ENCODE data around the gene PIM3. TPM values are rescaled to one million over a fixed set of nuclear protein-coding genes. Genes with fewer than 3 reads are reported as not detected.
A peak's percentile ranks its signal among the peaks of the same experiment; 100 is the strongest.

Gene PIM3
- total RNA-seq, 4 donors from 2014 or later: 66.2 to 142 (median 105) TPM

- H3K4me3 ChIP-seq: peak overlapping the region in 1 of 4 donors; percentile 20
- H3K27ac ChIP-seq: peak overlapping the region in 1 of 4 donors; percentile 55
- peaks cover 0 to 11% (median 3%) of the 10 kb centered on the region in 4 donors for H3K9me3 ChIP-seq
- no peaks in the 10 kb centered on the region for H3K36me3 ChIP-seq
- no peaks in the 10 kb centered on the region for H3K27me3 ChIP-seq
- H3K4me1 ChIP-seq: peaks cover 0 to 27% (median 8%) of the 10 kb centered on the region in 4 donors
- peak; percentile 76 to 91 (median 86) for DNase-seq
- TF ChIP-seq POLR2A (IDR thresholded peaks at IDR 0.05) (peak in 1 of 2 donors; percentile 14), CTCF (IDR thresholded peaks at IDR 0.05) (peak; percentile 68 to 89 (median 80))
Observed at GRCh38 chr22:49992921-49993648, 32.5 kb downstream of the PIM3 start.

GRCh38 chr22:49993649-49994360, 33.2 kb downstream of the PIM3 start:
- no peak overlapping the region for H3K4me3 ChIP-seq
- H3K9me3 ChIP-seq: peaks cover 0 to 11% (median 3%) of the 10 kb centered on the region in 4 donors
- H3K36me3 ChIP-seq: no peaks in the 10 kb centered on the region
- H3K27me3 ChIP-seq: no peaks in the 10 kb centered on the region
- DNase-seq: peak in 2 of 3 donors; percentile 45 to 49
- no peak for TF ChIP-seq POLR2A (IDR thresholded peaks at IDR 0.05)
- TF ChIP-seq CTCF (IDR thresholded peaks at IDR 0.05): no peak
- H3K27ac ChIP-seq: peak overlapping the region in 1 of 4 donors; percentile 55
- H3K4me1 ChIP-seq: peaks cover 0 to 27% (median 8%) of the 10 kb centered on the region in 4 donors

- TF ChIP-seq CTCF (IDR thresholded peaks at IDR 0.05) (no peak), POLR2A (IDR thresholded peaks at IDR 0.05) (no peak)
- Histone ChIP-seq H3K4me1 (peaks cover 0 to 27% (median 8%) of the 10 kb centered on the region in 4 donors), H3K4me3 (no peak overlapping the region), H3K27ac (no peak overlapping the region), H3K27me3 (no peaks in the 10 kb centered on the region), H3K36me3 (no peaks in the 10 kb centered on the region), H3K9me3 (peaks cover 0 to 11% (median 3%) of the 10 kb centered on the region in 4 donors)
- peak in 1 of 3 donors; percentile 42 for DNase-seq
Observed at GRCh38 chr22:49994361-49995040, 33.9 kb downstream of the PIM3 start.

- H3K9me3 ChIP-seq: peaks cover 0 to 11% (median 2%) of the 10 kb centered on the region in 4 donors
- peak in 2 of 3 donors; percentile 55 to 60 for DNase-seq
- no peak overlapping the region for H3K4me3 ChIP-seq
- H3K27me3 ChIP-seq: no peaks in the 10 kb centered on the region
- H3K36me3 ChIP-seq: no peaks in the 10 kb centered on the region
- peak overlapping the region in 2 of 4 donors; percentile 84 to 90 for H3K27ac ChIP-seq
- peak in 1 of 2 donors; percentile 40 for TF ChIP-seq POLR2A (IDR thresholded peaks at IDR 0.05)
- TF ChIP-seq CTCF (IDR thresholded peaks at IDR 0.05): no peak
- H3K4me1 ChIP-seq: peaks cover 0 to 30% (median 8%) of the 10 kb centered on the region in 4 donors
Observed at GRCh38 chr22:49995041-49995360, 34.4 kb downstream of the PIM3 start.

- Histone ChIP-seq H3K4me3 (no peak overlapping the region), H3K27me3 (no peaks in the 10 kb centered on the region), H3K4me1 (peaks cover 0 to 30% (median 8%) of the 10 kb centered on the region in 4 donors), H3K27ac (peak overlapping the region in 3 of 4 donors; percentile 43 to 90 (median 84)), H3K36me3 (no peaks in the 10 kb centered on the region), H3K9me3 (peaks cover 0 to 11% (median 0%) of the 10 kb centered on the region in 4 donors)
- DNase-seq: peak in 2 of 3 donors; percentile 43 to 52
- TF ChIP-seq POLR2A (IDR thresholded peaks at IDR 0.05) (no peak), CTCF (IDR thresholded peaks at IDR 0.05) (peak in 1 of 6 experiments; percentile 15)
Observed at GRCh38 chr22:49995361-49996118, 35.0 kb downstream of the PIM3 start.

Data from Peyer's patch (tissue), 4 donors.